NCI-H2107 treated with DMSO at 0.1 percent for 48 hours (cell line): ENCODE data around the gene SELENON.

Experiments
- DNase-seq: peaks from one replicate; lab custom pipeline; 2025; ENCODE audit not compliant: unreplicated experiment; lab: John Stamatoyannopoulos, UW

Gene SELENON

DNA sequence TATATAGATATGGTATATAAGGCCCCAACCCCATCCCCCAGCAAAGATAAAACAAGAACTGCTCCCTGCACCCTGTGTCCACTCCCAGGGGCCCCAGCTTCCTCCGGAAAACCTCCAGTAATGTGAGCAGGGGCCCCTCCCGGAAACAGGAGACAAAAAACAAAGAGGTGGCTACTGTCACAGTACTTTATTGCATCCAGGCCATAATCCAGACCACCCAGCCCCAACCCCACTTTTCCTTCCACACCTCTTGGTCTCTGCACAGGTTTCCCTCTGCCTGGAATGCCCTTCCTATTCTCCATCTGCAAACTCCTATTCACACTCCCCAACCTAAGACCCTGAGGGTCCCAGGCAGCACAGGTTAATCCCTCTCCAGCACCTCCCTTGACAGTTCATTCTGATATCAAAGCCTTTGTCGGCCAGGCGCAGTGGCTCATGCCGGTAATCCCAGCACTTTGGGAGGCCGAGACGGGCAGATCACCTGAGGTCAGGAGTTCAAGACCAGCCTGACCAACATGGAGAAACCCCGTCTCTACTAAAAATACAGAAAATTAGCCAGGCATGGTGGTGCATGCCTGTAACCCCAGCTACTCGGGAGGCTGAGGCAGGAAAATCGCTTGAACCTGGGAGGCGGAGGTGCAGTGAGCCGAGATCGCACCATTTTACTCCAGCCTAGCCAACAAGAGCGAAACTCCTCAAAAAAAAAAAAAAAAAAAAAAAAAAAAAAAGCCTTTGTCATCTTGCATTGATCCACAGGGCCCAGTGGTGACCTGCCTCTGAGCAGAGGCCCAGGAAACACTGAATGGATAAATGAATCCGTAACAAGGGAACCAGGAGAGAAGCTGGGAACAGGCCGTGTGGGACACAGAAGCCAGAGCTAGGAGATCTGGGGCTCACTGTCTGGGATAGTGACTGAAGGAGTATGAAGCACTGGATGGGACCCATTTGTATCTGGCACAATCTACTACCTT is 61.6 kb downstream of the SELENON start:
- no peak for DNase-seq

DNA sequence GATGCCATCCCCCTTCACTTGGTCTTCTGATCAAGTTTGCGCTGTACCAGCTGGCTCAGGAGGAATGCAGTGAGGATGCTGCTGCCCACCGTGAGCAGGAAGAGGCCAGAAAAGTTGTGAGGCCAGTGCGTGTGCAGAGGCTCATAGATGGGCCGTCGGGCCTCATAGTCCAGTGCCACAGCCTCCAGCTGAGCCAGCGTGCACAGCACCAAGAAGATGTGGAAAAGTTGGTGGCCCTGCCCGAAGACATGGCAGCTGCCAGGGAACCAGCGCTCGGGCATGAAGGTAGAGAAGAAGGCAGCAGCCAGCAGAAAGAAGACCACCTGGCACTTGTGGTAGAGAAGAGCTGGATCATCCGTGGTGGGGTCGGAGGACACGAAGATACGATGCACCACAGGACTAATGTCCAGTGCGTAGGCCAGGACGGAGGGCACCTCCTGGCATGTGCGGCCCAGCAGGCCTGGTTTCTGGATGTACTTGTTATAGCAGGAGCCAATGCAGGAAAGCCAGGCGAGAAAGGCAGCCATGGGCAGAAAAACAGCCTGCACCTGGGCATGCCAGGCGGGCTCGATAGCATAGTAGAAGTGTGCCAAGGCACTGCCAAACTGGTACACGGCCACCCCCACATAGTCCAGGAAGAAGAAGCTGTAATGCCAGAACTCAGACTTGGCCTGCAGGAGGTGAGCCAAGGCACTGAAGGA is 62.9 kb downstream of the SELENON start:
- DNase-seq, result no peak

DNA sequence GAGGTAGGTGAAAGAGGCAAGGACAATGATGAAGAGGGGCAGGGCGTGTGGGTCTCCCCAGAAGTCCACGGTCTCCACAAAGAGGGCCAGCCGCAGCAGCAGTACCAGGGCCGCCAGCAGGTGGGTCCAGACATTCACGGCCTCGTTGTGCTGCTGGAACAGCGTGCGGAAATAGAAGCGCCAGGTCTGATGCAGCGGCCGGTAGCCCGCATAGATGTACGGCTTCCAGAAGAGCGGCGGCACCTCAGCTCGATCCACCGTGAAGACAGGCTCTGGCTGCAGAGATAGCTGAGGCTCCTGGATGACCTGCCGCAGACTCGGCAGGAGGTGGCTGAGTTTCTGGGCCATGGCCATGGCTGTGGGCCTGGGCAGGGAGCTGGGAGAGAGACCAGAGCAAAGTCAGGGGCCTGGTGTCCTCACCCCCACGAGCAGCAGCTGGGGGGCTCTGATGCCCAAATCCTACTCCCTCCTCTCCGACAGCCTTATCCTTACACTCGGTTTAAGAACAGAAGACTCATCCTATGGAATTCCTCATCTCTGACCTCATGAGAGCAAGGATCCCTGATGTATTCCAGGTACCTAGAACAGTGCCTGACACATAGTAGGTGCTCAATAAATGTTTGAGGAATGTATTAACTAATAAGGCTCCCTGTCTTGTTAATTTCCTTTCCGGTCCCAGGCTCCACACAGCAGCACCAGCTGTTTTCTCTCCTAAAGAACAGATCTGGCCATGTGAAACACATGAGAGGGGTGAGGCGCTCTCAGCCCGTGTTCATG is 63.7 kb downstream of the SELENON start:
- DNase-seq, result no peak

DNA sequence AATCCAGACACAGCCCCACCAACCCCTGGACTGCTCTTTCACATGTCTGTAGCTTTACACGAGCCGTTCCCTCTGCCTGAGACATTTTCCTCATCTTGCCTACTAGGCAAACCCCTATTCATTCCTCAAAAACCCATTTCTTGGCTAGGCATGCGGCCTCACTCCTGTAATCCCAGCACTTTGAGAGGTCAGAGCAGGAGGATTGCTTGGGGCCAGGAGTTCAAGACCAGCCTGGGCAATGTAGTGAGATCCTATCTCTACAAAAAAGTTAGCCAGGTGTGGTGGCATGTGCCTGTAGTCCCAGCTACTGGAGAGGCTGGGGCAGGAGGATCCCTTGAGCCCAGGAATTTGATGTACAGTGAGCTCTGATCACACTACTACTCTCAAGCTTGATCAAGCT is 64.4 kb downstream of the SELENON start:
- DNase-seq, result no peak

DNA sequence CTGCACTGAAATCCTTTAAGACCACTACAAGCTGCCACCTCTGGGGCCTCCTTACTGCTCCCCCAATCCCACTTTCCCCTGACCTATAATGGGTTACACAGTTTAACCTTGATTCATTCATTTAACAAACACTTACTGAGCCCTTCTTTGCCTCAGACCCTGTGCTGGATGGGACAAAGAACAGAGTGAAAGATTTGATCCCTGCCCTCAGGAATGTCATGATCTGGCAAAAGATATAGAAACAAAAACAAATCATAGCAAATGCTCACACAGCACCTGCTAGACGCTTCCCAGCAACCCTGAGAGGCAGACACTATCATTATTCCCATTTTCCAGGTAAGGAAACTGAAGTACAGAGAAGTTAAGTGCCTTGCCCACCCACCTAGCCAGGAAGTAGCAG is 66.3 kb downstream of the SELENON start:
- DNase-seq, result no peak

DNA sequence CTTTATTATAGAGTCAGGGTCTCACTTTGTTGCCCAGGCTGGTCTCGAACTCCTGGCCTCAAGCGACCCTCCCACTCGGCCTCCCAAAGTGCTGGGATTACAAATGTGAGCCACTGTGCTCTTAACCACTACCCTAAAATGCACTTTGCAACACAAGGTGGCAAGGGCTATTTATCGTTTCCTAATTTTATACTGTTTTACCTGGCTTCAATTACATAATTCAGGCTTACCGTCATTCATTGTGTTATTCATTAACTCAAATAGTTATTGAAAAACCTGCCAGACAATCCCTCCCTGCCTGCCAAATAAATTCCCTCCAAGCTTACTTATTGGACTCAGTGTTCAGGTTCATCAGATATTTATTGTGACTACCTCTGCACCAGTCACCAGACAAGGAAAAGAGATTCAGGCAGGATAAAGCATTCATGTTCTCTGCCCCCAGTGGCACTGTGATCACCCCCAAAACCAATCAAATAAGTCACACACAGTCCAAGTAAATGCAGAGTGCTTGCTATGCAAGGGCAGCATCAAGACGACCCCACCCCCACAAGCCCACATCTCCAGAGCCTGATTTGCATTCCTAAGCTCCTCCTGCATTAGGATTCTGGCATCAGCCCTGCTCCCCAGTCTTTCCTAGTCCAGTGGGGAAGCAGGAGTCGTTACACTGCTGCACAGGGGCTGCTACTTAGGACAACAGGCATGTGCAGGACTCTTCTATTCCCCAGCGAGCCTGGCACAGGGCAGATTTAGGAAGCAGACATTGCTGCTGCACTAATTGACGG is 67.4 kb downstream of the SELENON start:
- no peak for DNase-seq
